ENCODE measurements around the gene UPK3BL2.
"Not testable (repeated sequence)": the region's sequence is repeated elsewhere in the genome, so short reads cannot be mapped to it uniquely, and the experiment has no call there.

UPK3BL2 gene

GRCh38 chr7:102543596-102543995 lies at the start of gene UPK3BL2:
UPK3BL2 (minus strand) TSS chr7:102543696; CDS start chr7:102543636, 60 bp downstream.
- DNase-seq, result not testable (repeated sequence)

DNA sequence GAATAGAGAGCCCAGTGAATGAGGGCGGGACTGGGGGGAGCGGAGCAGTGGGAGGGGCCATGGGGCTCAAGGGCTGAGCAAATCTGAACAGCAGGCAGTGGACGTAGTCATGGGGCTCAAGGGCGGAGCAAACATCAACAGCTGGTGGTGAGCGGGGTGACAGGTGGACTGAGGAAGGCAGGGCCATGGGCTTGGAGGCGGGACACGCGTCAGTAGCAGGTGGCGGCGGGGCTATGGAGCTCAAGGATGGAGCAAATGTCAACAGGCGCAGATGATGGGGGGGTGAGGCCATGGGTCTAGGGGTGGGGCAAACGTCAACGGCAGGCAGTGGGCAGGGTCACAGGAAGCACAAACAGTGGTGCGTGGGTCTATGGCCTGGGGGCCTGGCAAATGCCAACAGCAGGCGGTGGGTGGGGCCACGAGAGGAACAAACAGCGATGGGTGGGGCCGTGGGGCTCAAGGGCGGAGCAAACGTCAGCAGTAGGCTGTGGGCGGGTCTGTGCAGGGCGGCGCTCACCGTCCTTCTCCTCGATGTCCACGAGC lies 49.1 kb upstream of the UPK3BL2 start:
- DNase-seq, result peak; percentile 11

- DNase-seq, result not testable (repeated sequence)
Observed at GRCh38 chr7:102589857-102590256, 46.4 kb upstream of the UPK3BL2 start.

DNA sequence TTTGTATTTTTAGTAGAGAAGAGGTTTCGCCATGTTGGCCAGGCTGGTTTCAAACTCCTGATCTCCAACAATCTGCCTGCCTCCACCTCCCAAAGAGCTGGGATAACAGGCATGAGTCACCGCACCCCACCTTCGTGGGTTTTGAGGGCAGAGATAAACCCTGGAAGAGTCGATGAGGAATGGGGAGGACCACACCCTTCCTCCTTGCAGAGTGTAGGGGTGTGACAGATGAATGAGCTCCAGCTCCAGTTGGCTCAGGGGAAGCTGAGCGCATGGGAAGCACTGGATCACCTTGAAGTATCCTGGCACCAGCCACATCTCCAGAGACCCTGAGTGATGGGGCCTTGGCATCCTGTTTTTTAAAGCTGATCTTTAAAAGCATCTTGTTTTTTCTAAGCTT lies 40.0 kb upstream of the UPK3BL2 start:
- not testable (repeated sequence) for DNase-seq

GRCh38 chr7:102581722-102582121 lies 38.2 kb upstream of the UPK3BL2 start:
- DNase-seq, result not testable (repeated sequence)

- DNase-seq, result not testable (repeated sequence)
Observed at GRCh38 chr7:102578486-102578885, 35.0 kb upstream of the UPK3BL2 start.

GRCh38 chr7:102577315-102578240 lies 34.1 kb upstream of the UPK3BL2 start:
- not testable (repeated sequence) for DNase-seq

GRCh38 chr7:102576363-102576762 lies 32.9 kb upstream of the UPK3BL2 start:
- not testable (repeated sequence) for DNase-seq

- DNase-seq, result not testable (repeated sequence)
Observed at GRCh38 chr7:102574607-102575006, 31.1 kb upstream of the UPK3BL2 start.

DNA sequence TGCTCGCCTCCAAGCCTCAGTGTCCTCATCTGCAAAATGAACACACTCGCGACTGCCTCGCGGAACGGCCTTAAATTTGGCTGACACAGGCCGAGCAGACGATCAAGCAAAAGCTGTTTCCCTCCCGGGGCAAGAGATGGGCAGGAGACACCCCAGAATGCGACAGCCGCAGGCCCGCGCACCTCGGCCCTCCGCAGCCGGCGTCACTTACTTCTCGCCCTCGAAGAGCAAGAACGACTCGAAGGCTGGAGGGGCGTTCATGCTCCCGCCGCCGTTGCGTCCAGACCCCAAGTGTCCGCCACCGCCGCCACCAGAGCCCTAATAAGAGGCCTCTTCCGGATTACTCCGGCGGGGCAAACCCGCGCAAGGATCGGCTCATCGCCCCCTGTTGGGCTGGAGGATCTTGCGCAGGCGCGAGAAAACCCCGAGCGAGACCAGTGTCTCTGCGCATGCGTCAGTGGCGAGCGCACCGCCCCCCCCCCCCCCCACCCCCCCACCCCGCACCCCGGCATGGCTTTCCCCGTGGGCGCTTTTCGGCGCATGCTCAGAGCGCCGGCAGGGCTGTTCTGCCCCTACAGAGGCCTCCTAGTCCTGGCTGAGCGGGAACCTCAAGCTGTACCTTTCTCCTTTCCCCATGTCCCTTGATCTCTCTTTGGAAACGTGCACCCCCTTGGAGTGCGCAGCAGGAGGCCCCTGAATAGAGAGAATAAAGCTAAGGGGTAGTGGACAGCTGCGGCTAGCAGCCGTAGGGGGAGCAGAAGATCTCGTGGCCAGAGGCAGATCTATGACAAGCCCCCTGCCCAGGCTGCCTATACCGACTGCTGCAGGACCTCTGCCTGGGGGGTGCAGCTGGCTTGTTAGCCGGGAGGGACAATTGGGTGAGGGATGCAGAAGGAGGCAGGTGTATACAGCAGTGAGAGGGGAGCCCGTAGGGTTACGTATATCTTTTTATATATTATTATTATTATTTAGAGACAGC lies 29.1 kb upstream of the UPK3BL2 start, which contains the start of gene POLR2J3:
Gene POLR2J3 (minus strand): TSS at position 323 of the 979 bp plus-strand sequence. CDS start 62 bp downstream, at position 261.
- DNase-seq, result peak; percentile 99

- not testable (repeated sequence) for DNase-seq
Observed at GRCh38 chr7:102568620-102569019, 25.1 kb upstream of the UPK3BL2 start.

- not testable (repeated sequence) for DNase-seq
Observed at GRCh38 chr7:102550808-102551422, 7.4 kb upstream of the UPK3BL2 start, which contains the start of gene SPDYE2. SPDYE2 (plus strand) TSS chr7:102551226; CDS start chr7:102553256, 2,030 bp downstream.

DNA sequence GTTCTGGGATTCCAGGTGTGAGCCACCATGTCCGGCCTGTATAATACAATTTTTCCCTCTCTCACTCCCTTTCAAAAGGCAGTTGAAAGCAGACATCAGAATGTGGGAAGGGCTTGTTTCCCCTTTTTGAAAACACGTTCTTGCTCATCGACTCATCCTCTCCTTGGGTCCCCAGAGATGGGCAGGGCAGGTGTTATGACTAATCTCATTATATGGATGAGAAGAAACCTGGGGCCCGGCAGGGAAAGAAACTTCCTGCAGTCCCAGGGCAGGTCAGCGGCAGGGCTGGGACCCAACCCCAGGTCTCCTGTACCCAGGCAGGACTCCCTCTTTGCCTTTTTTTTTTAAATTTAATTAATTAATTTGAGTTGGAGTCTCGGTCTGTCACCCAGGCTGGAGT lies 2.9 kb upstream of the UPK3BL2 start:
- DNase-seq, result not testable (repeated sequence)

- not testable (repeated sequence) for DNase-seq
Observed at GRCh38 chr7:102545288-102545687, 1.8 kb upstream of the UPK3BL2 start.

- not testable (repeated sequence) for DNase-seq
Observed at GRCh38 chr7:102544372-102544771, 876 bp upstream of the UPK3BL2 start.

DNA sequence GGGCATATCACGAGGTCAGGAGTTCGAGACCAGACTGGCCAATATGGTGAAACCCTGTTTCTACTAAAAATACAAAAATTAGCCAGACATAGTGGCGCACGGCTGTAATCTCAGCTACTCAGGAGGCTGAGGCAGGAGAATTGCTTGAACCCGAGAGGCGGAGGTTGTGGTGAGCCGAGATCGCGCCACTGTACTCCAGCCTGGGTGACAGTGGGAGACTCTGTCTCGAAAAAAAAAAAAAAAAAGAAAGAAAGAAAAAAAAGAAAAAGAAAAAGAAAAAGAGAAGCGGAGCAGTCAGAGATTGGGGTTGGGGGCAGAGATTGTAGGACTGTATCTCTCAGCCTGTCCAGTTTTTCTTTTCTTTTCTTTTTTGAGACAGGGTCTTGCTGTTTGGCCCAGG lies 725 bp downstream of the UPK3BL2 start:
- DNase-seq, result not testable (repeated sequence)

GRCh38 chr7:102542083-102542482 lies 1.4 kb downstream of the UPK3BL2 start:
- not testable (repeated sequence) for DNase-seq

- DNase-seq, result not testable (repeated sequence)
Observed at GRCh38 chr7:102540604-102541003, 2.9 kb downstream of the UPK3BL2 start.

- not testable (repeated sequence) for DNase-seq
Observed at GRCh38 chr7:102535062-102535615, 8.4 kb downstream of the UPK3BL2 start.

DNA sequence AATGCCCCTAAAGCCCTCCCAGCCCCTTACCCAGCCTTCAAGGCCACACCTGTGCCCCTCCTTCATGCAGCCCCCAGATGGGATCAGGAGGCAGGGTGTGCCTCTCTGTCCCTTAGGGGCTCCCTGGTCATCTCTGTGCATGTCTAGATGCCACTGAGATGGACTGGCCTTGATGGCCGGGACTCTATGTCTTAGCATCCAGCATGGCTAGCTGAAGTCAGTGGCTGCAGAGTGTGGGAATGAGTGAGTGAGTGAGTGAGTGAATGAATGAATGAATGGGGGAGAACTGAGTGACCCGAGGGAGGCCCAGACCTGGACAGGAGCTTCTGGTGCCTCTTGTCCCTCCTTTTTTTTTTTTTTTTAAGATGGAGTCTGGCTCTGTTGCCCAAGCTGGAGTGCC lies 11.4 kb downstream of the UPK3BL2 start:
- DNase-seq, result not testable (repeated sequence)

GRCh38 chr7:102531583-102531982 lies 11.9 kb downstream of the UPK3BL2 start:
- not testable (repeated sequence) for DNase-seq
